NB4 (cell line): ENCODE results near the gene HYAL3.

ENCODE experiments used
- POLR2A ChIP-seq: IDR thresholded peaks from 2 replicates; pipeline ENCODE4 v1.6.1; 2011; ENCODE audit warnings: mild to moderate bottlenecking; ENCODE audit not compliant: insufficient read length; ENCODE audit errors: extremely low read depth
- TF ChIP-seq, protein P1 (sequence below): IDR thresholded peaks from one replicate; pipeline ENCODE4 v1.5.1; 2012; ENCODE audit warnings: low read depth, low read length

DNA sequence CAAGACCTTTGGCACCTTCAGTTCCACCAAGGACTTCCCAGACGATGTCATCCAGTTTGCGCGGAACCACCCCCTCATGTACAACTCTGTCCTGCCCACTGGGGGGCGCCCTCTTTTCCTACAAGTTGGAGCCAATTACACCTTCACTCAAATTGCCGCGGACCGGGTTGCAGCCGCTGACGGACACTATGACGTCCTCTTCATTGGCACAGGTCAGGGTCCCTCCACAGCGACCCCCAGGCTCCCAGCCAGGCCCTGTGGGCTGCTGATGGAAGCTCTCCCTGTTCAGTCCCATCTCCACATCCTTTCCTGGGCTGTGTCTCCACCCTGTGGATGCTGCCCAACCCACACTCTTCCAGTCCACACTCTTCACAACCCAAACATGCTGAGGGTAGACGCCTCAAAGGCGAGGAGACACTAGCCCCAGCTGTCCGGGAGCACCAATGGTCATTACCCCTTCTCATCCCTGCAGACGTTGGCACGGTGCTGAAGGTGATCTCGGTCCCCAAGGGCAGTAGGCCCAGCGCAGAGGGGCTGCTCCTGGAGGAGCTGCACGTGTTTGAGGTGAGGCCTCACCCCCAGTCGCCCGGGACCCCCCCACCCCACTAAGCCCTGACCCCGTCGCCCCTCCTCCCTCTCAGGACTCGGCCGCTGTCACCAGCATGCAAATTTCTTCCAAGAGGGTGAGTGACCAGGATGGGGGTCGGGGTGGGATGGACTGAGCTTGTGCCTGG lies 24.7 kb downstream of the HYAL3 start:
- TF ChIP-seq, protein P1, sequence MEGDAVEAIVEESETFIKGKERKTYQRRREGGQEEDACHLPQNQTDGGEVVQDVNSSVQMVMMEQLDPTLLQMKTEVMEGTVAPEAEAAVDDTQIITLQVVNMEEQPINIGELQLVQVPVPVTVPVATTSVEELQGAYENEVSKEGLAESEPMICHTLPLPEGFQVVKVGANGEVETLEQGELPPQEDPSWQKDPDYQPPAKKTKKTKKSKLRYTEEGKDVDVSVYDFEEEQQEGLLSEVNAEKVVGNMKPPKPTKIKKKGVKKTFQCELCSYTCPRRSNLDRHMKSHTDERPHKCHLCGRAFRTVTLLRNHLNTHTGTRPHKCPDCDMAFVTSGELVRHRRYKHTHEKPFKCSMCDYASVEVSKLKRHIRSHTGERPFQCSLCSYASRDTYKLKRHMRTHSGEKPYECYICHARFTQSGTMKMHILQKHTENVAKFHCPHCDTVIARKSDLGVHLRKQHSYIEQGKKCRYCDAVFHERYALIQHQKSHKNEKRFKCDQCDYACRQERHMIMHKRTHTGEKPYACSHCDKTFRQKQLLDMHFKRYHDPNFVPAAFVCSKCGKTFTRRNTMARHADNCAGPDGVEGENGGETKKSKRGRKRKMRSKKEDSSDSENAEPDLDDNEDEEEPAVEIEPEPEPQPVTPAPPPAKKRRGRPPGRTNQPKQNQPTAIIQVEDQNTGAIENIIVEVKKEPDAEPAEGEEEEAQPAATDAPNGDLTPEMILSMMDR = peak; percentile 79
- TF ChIP-seq POLR2A = no peak
